Mucosa of gallbladder (tissue), 1 donor: Measurements from ENCODE around the gene RPEL1. TPM values are rescaled to one million over a fixed set of nuclear protein-coding genes. Genes with fewer than 3 reads are reported as not detected.
"Not testable (repeated sequence)": the region's sequence is repeated elsewhere in the genome, so short reads cannot be mapped to it uniquely, and the experiment has no call there.

Source experiments
- DNase-seq: peaks from one replicate; pipeline ENCODE4 v3.0.0-alpha.2; 2020; ENCODE audit warnings: low spot score
- total RNA-seq: library from RNA; stranded (reverse); gene quantifications from one replicate; pipeline ENCODE4 v1.2.1, GENCODE V29; 2021
- donor health status: DM: no; HTN: no; CAD: no.

Gene RPEL1
- total RNA-seq, 1 donor from 2014 or later: 0.09 TPM

- no peak for DNase-seq
Observed at GRCh38 chr10:103235775-103236174, 9.9 kb upstream of the RPEL1 start.

GRCh38 chr10:103238506-103239252 is 7.0 kb upstream of the RPEL1 start:
- peak; percentile 85 for DNase-seq

DNA sequence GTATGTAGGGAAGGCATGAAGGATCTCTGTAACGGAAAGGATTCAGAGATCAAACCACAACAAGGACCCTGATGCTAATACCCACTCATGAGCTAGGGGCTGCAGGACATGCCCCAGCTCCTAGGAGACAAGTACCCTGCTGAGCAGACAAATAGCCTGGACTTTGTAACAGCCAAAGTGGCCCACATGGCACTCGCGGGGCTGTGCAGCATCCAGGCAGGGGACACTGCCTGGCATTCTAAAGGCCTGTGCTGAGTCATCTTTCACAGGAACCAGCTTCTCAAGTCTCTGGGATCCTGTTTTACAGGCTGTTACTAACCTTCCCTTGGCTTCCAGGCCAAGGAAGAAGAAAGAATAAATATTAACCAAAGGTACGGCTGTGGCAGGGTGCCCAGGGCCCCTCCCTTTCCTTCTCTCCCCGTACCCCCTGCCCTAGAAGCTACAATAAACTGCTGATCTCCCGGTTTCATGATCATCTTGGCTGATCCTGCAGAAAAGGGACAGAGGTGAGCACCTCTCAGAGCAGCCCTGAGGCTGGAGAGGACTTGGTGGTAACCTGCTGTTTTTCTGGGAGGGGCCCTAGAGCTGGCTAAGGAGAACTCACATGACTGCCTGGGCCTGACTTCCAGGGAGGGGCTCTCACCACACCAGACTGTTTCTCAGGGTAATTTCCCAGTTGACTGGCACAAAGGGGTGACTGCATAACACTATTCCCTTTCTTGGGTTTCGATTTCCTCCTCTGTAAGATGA is 4.2 kb upstream of the RPEL1 start:
- DNase-seq: peak; percentile 90

DNA sequence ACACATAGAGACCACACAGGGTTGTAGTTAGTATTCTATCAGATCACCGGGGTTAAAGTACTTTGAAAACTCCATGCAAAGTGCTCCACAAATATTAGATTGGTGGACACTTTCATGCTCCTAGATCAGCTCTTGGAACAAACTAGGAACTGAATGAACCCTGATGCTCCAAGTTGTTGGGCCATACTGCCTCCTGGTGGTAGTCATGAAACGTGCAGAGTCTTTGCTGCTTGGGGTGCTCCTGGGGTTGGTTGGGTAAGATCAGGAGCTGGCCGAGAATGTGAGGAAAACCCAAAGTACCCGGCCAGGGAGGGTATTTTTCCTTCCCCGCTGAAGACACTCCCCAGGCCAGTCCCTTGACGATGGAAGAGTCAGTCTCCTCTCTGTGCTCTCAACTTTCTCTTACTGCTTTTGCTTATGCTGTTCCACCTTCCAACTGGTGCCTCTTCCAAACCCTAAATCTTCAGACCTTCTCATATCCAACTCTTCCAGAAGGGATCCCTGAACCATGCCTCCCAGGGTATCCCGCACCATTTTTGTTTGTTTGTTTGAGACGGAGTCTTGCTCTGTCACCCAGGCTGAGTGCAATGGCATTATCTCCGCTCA is 918 bp upstream of the RPEL1 start:
- peak; percentile 78 for DNase-seq

DNA sequence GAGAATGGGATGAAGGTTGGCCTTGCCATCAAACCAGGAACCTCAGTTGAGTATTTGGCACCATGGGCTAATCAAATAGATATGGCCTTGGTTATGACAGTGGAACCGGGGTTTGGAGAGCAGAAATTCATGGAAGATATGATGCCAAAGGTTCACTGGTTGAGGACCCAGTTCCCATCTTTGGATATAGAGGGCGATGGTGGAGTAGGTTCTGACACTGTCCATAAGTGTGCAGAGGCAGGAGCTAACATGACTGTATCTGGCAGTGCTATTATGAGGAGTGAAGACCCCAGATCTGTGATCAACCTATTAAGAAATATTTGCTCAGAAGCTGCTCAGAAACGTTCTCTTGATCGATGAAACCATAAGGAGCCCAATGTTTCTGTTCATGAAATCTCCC is 637 bp downstream of the RPEL1 start:
- no peak for DNase-seq

- no peak for DNase-seq
Observed at GRCh38 chr10:103254113-103254512, 8.4 kb downstream of the RPEL1 start.

- no peak for DNase-seq
Observed at GRCh38 chr10:103254538-103255325, 9.0 kb downstream of the RPEL1 start.

- no peak for DNase-seq
Observed at GRCh38 chr10:103256613-103257012, 10.9 kb downstream of the RPEL1 start.

- no peak for DNase-seq
Observed at GRCh38 chr10:103257812-103258211, 12.1 kb downstream of the RPEL1 start.

GRCh38 chr10:103258928-103259327 is 13.2 kb downstream of the RPEL1 start:
- not testable (repeated sequence) for DNase-seq

DNA sequence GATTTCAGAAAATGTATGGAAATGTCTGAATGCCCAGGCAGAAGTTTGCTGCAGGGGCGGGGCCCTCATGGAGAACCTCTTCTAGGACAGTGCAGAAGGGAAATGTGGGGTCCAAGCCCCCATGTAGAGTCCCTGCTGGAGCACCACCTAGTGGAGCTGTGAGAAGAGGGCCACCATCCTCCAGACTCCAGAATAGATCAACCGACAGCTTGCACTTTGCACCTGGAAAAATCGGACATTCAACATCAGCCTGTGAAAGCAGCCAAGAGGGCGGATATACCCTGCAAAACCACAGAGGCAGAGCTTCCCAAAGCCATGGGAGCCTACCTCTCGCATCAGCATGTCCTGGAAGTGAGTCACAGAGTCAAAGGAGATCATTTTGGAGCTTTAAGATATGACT is 14.3 kb downstream of the RPEL1 start:
- DNase-seq: no peak

- no peak for DNase-seq
Observed at GRCh38 chr10:103262229-103262628, 16.5 kb downstream of the RPEL1 start.

DNA sequence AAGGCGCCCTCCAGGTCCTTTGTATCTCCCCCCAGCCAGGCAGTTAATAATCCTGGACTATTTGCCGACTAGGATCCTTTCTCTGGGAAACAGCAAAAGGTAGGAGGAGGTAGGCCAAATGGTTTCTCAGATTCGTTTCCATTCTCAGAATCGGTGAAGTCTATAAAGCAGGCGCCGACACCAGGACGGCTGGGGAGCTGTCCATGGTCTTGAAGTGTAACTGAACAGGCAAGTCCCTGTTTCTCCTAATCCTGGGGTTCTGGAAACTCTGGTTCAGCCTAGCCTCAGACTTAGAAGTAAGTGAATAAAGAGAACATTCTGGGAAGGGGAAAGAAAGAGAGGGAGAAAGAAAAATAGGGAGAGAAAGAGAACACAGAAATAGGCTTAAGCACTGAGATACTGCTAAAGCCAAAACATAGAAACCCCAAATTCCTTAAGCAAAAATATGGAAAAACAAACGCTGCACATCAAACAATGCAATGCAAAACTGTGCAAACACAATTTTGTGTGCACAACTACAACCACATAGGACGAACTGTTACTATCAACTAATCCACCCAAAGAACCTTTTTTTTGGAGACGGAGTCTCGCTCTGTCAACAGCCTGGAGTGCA is 20.1 kb downstream of the RPEL1 start:
- DNase-seq: peak; percentile 77

DNA sequence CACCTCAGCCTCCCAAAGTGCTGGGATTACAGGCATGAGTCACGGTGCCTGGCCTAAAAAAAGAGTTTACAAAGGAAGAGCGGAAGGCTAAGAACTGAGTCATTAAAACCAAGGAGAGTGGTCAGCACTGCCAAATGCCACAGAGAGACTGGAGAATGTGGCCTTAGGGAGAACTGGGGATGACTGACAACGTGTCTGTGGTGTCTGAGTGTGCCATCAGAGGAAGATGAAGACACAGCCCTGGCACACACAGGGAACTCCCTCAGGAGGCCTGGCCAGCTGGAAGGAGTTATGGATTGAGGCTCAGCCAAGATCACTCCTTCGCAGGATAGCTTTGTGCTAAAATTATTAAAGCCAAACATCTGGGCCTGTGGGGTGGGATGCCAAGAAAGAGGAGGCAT is 27.4 kb downstream of the RPEL1 start:
- DNase-seq: no peak

DNA sequence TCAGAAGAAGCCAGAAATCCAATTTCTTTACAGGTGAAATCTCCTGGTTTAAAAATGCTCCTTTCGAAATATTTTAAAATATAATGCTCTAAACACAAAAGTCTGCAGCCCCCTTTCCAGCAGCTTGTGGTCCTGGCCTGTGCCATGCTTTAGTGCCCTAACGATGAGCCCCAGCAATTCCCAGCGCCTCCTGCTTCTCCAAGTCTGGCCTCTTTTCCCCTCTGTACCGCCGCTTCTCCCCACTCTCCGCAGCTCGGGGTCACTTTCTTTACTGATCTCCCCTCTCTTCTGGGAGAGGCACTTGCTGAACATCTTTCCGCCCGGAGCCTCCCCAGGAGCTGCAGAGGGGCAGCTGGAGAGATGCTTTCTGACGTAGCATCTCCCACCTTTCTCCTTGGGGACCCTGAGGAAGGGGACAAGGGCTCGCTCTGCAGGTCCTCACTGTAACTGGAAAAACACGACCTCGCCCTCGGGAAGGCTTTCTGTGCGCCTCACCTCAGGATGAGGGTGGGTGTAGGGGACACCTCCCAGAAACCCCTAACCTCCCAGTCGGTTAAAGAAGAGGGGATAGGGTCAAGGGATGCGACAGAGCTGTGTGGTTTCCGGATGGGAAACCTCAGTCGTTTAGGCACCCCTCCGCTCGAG is 30.7 kb downstream of the RPEL1 start:
- DNase-seq: no peak

- DNase-seq: no peak
Observed at GRCh38 chr10:103276896-103277712, 31.4 kb downstream of the RPEL1 start, which contains the start of gene INA. Gene INA, plus strand, starts transcription at chr10:103277138. Its CDS starts 74 bp downstream, at chr10:103277212.

DNA sequence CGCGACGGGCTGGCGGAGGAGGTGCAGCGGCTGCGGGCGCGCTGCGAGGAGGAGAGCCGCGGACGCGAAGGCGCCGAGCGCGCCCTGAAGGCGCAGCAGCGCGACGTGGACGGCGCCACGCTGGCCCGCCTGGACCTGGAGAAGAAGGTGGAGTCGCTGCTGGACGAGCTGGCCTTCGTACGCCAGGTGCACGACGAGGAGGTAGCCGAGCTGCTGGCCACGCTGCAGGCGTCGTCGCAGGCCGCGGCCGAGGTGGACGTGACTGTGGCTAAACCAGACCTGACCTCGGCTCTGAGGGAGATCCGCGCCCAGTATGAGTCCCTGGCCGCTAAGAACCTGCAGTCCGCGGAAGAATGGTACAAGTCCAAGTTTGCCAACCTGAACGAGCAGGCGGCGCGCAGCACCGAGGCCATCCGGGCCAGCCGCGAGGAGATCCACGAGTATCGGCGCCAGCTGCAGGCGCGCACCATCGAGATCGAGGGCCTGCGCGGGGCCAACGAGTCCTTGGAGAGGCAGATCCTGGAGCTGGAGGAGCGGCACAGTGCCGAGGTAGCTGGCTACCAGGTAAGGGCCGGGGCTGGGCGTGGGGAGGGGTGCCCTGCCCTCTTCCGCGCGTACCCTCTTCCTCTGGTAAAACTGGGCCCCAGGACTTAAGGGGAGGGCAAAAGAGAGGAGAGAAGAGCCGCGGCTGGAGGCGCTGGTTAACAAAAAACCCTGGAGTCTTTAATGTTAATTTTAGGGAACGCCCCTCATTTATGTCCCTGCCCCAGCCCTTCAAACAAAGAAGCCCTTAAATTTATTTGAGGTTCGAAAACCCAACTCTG is 32.2 kb downstream of the RPEL1 start:
- DNase-seq: no peak

DNA sequence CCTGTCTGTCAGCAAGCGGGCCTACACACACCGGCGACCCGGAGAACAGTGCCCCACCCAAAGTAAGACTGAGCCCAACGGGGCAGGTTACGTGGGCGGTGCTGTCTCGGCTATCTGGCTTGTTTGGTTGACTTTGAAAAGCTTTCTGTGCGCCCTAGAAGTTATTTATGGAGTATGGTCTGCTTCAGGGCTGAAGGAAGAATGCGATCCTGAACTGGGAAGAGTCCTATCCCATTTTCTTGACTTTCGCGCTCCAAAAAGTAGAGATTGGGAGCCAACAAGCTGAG is 32.8 kb downstream of the RPEL1 start:
- no peak for DNase-seq

DNA sequence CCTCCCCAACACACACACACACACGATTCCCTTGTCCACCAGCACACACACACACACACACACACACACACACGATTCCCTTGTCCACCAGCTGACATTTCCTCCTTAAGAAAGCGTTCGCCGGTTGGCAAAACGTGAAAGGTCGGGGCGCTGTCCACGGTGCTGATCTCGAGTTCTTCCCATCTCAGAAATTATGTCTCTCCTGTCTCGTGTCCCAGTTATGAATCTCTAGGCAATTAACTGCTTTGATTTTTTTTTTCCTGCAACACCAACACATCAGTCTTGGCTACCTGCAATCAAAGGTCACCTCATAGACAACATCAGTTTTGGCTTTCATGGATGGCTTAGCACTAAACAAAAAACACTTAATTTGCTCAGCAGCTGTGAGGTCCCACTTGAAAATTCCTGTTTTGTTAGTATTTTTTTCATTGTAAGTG is 33.2 kb downstream of the RPEL1 start:
- DNase-seq: peak; percentile 52
